Ureter (tissue), 1 donor: Measurements from ENCODE around the gene MYL4. TPM values are rescaled to one million over a fixed set of nuclear protein-coding genes. Genes with fewer than 3 reads are reported as not detected.
A peak's percentile ranks its signal among the peaks of the same experiment; 100 is the strongest.
"Not testable (repeated sequence)": the region's sequence is repeated elsewhere in the genome, so short reads cannot be mapped to it uniquely, and the experiment has no call there.

Experiments
- DNase-seq: peaks from one replicate; pipeline ENCODE4 v3.0.0-alpha.2; 2020; ENCODE audit warnings: low spot score
- total RNA-seq: library from RNA; stranded (reverse); gene quantifications from one replicate; pipeline ENCODE4 v1.2.4, GENCODE V29; 2023
- donor health status: DM: yes; HTN: yes; CAD: no.

Gene MYL4
- not detected for total RNA-seq

DNA sequence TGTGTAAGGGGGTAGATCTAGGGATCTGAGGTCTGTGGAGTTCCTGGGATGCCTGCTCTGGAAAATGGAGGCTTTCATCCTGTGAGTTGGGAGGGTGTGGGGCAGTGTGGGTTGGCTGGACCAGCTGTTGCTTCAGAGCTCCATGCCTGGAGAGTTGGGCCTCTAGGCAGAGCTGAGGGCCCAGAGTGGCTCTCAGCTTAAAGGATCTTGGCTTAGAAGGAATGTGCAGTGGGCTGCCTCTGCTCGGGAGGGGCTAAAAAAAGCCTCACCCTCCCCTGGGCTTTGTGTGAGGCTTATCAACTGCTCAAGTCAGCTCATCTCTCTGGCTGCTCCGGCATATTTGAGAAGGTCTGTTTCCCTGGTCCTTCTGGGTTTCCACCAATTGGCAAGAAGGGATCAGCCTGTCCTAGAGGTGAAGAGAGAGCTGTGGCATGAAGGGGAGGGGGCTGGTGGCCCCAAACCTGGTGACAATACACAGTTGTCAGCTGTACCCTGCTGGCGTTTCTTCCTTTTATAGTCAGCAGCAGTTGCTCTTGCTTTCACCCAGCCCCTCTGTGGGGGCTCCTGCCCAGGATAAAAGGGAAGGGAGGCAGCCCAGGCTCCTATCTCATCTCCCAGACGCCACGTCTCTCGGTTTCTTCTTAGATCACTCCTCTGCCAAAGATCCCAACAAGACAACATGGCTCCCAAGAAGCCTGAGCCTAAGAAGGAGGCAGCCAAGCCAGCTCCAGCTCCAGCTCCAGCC is at the start of gene MYL4:
TSS of gene MYL4 (plus strand) at position 605 of the 745 bp plus-strand sequence. CDS start at position 680, 75 bp downstream.
- no peak for DNase-seq

DNA sequence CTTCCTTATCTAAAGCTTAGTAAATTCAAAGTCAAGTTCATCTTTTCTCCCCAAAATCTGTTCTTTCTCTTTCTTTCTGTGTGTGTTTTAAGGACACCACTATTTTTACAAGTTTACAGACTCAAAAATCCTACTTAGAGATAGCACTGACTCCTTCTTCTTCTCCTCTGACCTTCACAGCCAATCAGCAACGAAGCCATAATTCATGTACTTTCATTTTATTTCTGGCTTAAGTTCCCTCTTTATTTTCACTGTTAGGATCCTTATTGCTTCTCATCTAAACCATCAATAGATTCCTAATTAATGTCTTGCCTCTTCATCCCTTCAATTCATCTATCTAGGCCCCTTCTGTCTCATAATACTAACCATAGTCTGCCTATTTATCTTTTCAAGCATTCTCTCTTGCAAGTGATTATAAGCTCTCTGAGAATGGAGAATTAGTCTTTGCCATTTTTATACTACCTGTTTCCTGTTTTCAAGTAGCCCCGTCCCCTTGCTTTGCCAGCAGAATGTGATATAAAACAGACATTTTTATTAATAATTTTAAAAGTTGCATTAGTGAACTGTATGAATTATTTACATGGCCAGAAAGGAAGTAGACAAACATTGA is 47.0 kb upstream of the MYL4 start:
- no peak for DNase-seq

DNA sequence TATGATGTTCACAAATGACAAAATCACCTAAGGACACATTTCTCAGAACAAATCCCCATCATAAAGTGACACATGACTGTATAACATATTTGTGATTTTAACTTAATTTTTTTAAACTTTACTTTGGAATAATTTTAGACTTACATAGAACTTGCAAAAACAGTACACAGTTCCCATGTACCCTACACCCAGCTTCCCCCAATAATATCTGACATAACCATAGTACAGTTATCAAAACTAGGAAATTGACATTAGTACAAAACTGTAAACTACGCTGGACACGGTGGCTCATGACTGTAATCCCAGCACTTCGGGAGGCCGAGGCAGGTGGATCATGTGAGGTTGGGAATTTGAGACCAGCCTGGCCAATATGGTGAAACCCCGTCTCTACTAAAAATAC is 44.9 kb upstream of the MYL4 start:
- DNase-seq = no peak

DNA sequence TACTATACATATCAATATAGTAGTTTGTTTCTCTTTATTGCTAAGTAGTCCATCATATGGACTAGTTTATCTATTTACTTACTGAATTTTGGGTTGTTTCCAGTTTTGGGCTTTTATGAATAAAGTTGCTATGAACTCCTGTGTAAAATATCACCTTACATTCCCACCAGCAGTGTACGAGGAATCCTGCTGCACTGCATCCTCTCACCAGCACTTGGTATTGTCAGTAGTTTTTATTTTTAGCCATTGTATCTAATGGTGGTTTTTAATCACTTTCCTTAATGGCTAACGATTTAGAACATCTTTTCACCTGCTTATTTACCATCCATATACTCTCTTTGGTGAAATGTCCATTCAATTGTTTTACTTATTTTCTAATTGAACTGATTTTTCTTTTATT is 44.0 kb upstream of the MYL4 start:
- DNase-seq = no peak

DNA sequence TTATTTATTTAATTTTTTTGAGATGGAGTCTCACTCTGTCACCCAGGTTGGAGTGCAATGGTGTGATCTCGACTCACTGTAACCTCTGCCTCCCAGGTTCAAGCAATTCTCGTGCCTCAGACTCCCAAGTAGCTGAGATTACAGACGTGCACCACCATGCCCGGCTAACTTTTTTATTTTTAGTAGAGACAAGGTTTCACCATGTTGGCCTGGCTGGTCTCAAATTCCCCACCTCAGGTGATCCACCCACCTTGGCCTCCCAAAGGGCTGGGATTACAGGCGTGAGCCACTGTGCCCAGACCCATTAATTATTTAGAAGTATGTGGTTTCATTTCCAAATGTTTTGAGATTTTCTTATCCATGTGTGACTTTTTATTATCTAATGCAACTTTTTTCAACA is 42.3 kb upstream of the MYL4 start:
- DNase-seq = not testable (repeated sequence)

DNA sequence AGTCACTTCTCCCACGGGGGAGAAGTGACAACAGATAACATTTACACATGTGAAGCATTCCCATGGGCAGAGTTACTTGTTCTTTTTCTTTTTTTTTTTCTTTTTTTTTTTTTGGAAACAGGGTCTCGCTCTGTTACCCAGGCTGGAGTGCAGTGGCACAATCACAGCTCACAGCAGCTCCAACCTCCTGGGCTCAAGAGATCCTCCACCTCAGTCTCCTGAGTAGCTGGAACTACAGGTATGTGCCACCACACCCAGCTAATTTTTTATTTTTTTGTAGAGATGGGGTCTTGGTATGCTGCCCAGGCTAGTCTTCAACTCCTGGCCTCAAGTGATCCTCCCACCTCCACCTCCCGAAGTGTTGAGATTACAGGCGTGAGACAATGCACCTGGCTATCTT is 40.3 kb upstream of the MYL4 start:
- DNase-seq = not testable (repeated sequence)

DNA sequence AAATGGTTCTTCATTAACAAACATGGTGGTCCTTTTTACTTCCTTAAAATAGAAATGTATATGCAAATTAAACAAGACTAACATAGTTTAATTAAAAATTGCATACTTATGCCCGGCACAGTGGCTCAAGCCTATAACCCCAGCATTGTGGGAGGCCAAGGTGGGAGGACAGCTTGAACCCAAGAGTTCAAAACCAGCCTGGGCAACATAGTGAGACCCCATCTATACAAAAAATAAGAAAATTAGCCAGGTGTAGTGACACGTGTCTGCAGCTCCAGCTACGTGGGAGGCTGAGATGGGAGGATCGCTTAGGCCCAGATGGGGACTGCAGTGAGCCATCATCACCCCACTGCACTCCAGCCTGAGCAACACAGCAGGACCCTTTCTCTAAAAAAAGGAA is 38.4 kb upstream of the MYL4 start:
- DNase-seq = no peak

DNA sequence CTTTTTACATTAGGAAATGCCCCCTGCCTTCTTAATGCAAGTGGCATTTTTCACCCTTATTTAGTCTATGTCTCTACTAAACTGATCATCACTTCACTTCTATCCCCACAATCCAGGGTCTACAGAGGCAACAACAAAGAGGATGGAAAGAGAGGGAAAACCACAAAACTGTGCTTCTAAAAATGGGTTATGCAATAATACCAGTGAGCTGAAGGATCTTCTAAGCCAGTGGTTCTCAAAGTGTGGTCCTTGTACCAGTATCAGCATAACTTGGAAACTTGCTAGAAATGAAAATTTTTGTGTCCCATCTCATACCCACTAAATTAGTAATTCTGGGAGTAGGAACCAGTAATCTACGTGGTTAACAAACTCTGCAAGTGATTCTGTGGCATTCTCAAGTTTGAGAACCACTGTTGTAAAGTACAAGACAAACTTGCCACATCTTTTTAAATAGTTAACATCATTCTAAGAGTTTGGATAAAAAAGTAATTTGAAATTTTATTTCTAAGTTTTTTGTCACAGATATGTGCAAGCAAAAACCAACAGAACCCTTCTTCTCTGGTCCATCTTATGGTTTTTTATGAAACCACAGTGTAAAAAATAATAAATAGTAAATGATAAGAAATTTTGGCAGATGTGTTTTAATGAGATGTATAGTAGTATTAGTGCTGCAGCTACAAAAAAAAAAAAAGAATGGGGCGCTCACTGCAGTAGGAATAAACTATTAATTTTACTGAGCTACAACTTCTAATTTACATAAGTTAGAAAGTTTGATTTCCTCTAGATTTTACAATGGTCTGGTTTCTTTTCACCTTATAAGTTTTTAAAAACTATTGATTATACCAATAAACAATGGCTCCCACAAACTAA is 36.2 kb upstream of the MYL4 start:
- no peak for DNase-seq

DNA sequence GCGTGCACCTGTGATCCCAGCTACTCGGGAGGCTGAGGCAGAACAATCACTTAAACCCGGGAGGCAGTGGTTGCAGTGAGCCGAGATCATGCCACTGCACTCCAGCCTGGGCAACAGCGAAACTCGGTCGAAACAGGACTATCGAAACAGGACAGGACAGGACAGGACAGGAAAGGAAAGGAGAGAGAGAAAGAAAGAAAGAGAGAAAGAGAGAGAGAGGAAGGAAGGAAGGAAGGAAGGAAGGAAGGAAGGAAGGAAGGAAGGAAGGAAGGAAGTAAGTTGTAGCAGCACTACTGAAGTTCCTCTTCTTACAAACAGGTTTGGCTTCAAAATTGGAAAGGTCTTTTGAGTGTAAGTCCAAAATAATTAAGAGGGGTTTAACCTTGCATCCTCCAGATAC is 34.3 kb upstream of the MYL4 start:
- not testable (repeated sequence) for DNase-seq

DNA sequence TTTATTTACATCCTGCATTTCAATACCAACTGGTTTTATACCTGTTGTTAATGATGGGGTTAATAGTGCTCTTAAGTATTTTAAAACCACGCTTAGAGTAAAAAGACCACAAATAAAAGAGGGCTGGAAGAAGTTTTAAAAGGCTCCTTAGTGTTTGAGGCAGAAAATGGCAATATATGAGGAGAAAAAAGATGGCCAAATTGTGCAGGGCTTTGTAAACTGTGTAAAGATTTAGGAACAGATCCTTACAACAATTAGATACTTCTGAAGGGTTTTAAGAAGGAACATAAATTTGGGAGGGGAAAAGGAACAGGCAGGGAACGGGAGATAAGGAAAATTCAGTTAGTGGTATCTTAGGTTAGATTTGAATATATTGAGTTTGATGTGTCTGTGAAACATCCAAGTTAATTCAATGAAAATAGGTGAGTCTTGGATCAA is 32.7 kb upstream of the MYL4 start:
- no peak for DNase-seq

DNA sequence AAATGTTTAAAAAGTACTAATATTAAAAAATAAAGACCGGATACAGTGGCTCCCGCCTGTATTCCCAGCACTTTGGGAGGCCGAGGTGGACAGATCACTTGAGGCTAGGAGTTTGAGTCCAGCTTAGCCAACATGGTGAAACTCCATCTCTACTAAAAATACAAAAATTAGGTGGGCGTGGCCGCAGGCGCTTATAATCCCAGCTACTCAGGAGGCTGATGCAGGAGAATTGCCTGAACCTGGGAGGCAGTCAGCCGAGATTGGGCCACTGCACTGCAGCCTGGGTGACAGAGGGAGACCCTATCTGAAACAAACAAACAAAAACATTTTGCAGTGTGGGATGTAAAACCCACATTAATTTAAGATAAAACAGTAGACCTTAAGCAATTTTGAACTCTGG is 31.9 kb upstream of the MYL4 start:
- no peak for DNase-seq

DNA sequence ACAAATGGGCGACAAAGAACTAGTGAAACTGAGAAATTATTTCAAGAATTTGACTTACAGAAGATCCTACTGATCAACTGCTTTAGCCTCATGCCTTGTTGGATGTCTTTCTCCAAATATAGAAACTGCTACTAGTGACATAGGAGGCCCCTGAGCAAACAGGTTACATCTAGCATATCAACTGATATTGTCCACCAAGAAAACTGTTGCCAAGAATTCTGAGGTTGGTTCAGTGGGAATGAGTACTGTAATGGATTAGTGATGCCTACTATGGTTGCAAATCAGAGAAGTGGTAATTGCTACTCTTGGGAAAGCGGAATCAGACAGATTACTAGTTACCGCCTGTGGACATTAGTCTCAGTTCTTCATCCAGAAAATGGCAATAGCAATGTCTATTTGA is 30.0 kb upstream of the MYL4 start:
- no peak for DNase-seq

DNA sequence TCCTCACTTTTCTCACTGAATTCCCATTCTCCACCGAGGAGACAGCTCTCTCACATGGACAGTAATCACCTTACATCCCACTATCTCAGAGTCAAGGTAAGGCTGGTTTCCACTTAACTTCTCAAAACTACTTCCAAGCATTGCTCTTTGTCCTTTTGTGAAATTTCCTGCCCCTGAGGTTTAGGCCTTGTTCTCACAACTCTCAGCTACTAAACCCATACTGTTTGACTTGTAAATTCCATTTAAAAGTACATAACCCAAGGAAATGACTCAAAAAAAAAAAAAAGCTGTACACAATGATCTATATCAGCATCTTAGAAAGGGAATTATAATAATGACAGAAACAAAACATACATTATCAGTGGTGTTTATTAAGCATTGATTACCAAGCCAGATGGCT is 28.8 kb upstream of the MYL4 start:
- no peak for DNase-seq

DNA sequence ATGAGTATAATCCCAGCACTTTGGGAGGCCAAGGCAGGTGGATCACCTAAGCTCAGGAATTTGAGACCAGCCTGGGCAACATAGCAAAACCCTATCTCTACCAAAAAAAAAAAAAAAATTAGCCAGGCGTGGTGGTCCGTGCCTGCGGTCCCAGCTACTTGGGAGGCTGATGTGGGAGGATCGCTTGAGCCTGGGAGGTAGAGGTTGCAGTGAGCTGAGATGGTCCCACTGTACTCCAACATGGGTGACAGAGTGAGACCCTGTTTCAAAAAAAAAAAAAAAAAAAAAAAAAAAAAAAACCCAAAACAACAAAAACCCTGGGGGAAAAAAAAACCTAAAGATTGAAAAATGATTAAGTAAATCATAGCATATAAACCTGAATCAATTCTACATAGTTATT is 28.2 kb upstream of the MYL4 start:
- not testable (repeated sequence) for DNase-seq

DNA sequence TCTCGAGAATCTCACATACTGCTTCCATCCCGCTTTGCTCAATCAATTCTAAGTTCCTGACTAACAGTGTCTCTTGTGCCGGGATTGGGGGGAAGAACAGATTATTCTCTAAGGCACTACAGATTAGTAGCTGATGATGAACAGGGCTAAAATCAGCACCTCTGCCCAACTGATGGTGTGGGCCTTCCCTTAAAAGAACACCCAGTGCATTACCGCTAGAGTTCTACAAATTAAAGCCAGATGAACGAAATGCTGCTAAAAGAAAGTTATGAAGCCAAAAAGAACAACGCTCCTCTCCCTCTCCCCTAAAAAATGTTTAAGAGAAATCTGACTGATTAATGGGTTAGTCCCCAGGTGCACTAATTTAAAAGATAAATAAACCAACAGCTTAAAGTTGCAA is 24.5 kb upstream of the MYL4 start:
- no peak for DNase-seq

DNA sequence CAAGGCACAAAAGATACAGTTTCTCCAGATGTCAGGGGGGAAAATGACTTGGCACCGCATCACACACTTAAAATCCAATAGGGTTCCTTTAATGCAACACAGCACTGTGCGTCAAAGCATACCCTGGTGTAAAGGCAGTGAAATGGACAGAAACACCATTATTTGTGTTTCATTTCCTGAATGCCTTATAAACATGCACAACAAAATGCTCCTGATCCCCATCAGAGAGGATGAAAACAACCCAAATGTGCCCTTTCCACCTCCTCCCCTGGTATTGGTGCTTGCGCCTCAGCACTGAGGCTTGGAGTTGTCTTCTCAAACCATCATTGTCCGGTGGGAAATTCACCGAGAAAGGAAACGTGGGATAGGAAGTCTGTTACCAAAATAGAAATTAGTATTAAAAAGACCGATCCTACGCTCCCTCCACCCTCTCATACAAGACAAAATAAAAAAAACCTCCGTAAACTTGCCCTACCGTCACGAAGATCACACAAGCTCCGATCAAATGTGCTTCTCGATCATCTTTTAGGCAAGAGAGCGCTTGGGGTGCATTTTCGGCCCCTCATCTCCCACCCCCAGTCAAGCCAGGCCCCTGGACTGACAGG is 20.8 kb upstream of the MYL4 start:
- DNase-seq = no peak

DNA sequence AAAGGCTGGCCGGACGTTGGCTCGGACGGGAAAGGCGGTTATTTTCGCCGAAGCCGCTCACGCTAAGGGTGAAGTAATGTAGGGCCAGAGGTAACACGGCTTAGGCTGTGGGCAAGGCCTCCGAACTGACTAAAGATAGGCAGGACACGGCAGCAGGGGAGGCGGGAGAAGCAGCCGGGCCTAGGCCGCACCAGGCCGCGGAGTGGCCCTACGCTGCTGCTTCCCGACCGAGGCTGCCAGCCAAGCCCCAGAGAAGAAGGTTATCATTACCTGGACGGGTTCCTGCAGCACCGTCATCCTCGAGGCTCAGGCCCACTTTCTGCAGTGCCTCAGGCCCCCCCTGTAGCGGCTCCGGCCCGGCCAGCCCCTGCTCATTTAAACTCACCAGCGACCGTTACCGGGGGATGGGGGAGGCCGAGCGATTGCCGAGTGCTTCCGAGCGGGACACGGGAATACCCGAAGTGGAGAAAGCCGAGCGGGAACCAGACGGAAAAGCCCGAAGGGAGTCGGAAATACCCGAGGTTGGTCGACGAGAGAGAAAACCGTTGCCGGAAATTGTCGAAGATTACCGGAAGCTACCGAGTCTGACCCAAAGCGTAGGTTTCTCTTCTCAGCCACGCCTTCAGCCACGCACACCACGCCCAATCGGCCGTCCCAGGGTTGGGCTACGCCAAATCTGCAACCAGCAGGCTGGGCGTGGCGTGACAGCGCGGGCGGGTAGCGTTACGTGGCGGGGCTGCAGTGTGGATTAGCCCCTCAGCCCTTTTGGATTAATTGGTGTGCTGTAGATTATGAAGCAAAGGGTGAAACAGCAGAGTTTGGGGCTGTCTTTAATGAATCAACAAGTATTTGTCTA is 20.0 kb upstream of the MYL4 start, which contains the start of gene CDC27:
TSS of gene CDC27 (minus strand) at position 420 of the 856 bp plus-strand sequence. CDS start at position 297, 123 bp downstream.
- DNase-seq = peak; percentile 100

DNA sequence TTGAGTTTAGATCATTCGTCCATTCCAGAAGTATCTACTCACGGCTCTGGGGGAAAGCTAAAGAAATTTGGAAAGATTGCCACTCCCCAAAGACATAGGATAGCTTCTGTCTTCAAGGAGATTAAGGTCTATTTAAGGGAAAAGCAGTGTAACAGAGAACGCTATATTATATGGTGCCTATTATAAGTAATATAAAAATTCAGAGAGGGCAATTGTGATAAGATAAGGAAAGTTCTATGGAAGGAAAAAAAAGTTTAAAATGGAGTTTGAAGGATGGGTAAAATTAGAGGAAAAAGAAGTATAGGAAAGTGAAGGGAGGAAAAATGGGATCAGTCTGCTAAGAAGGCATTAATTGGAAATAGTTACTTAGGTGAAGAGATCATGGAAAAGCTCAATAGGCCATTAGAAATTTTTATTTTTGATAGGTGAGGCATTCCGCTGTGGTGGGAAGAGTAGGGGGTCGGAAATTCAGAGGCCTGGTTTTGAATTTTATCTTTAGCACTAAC is 19.4 kb upstream of the MYL4 start:
- DNase-seq = no peak

DNA sequence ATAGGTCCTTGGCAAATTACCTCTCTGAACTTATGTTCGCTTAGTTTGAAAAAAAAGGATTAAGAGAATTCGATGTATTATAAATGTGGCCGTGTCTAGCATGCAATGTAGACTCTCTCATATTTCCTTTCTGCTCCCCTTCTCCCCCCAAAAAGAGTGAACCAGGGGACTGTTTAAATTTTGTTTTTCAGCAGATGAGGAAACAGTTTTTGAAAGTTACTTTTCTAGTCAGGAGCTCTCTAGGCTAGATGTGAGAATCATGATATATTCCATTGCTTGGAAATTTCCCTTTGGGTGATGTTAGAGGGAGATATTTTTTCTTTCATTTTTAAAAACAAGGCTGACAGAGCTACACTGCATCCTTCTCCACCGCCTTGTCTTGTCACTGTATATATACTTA is 18.9 kb upstream of the MYL4 start:
- DNase-seq = no peak

DNA sequence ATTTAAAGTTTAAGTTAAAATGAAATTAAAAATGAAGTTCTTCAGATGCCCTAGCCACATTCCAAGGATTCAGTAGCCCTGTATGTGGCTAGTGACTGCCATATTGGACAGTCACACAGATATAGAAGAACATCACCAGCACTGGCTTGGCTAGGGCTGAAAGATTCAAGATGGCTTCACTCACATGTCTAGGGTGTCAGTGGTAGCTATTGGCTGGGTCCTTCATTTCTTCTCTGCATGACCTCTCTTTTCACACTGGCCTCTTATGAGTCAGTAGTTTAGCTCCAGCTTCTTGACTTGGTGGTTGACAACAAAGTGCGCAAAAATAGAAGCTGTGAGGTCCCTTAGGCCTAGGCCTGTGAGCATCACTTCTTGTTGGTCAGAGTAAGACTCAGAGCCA is 18.4 kb upstream of the MYL4 start:
- DNase-seq = no peak

DNA sequence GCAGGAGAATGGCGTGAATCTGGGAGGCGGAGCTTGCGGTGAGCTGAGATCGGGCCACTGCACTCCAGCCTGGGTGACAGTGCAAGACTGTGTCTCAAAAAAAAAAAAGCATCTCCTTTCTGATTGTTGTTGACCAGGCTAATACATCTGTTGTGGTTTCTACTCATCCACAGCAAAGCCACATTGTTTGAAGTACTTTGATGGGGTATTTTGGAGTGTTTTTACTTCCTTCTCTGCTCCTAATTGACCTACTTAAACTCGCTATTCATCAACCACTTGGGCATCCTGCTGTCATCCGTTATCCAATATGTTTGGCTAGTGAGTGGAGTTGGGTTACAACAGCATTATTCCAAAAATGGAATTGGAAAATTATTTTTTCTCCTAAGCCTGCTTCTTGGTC is 16.6 kb upstream of the MYL4 start:
- DNase-seq = no peak
